Sigmoid colon (tissue), 7 donors: ENCODE measurements around the gene POLR1D. TPM values are rescaled to one million over a fixed set of nuclear protein-coding genes. Genes with fewer than 3 reads are reported as not detected.

Experiments used
- DNase-seq: peaks from one replicate; pipeline ENCODE4 v3.0.0-alpha.2; 2019
- H3K27ac ChIP-seq, 4 donors: fragments of 200-600 bp; sonication (generic); one replicate each; pipeline ENCODE4 v1.5.1; 2016 to 2019; ENCODE audit warnings: mild to moderate bottlenecking in 1 of 4
- H3K27me3 ChIP-seq, 3 donors: fragments of 200-600 bp; sonication (generic); one replicate each; pipeline ENCODE4 v1.5.1; 2019; ENCODE audit warnings: mild to moderate bottlenecking in 1 of 3
- H3K36me3 ChIP-seq, 4 donors: fragments of 200-600 bp; sonication (generic); one replicate each; pipeline ENCODE4 v1.5.1; 2016 to 2019
- H3K4me1 ChIP-seq, 4 donors: fragments of 200-600 bp; sonication (generic); one replicate each; pipeline ENCODE4 v1.5.1; 2017 to 2019
- H3K4me3 ChIP-seq, 4 donors: fragments of 200-600 bp; sonication (generic); one replicate each; pipeline ENCODE4 v1.5.1; 2017 to 2019; ENCODE audit warnings: mild to moderate bottlenecking in 2 of 4, moderate library complexity in 1 of 4
- H3K9me3 ChIP-seq, 4 donors: fragments of 200-600 bp in 3 of 4; sonication (generic) in 3 of 4; one replicate each; pipeline versions ENCODE4 v1.5.1 to v1.6.1; 2013 to 2019
- EP300 ChIP-seq, 4 donors: sonication (generic); formaldehyde crosslinking; IDR thresholded peaks; one replicate each; pipeline ENCODE4 v1.6.1; 2017; ENCODE audit warnings: antibody characterized with exemption in 4 of 4
- POLR2A ChIP-seq, 2 donors: fragments of 450-650 bp; IDR thresholded peaks; one replicate each; pipeline ENCODE4 v1.6.1; 2016; ENCODE audit warnings: antibody characterized with exemption in 2 of 2, mild to moderate bottlenecking in 2 of 2, moderate library complexity in 2 of 2
- POLR2AphosphoS5 ChIP-seq, 4 donors: sonication (generic); formaldehyde crosslinking; IDR thresholded peaks; one replicate each; pipeline ENCODE4 v1.6.1; 2017; ENCODE audit warnings: antibody characterized with exemption in 4 of 4
- WGBS, 2 donors: extraction: QIAGEN DNeasy Blood & Tissue Kit; methylation state at CpG; one replicate each; pipeline ENCODE4 v1.1.7; 2013; 5-methylcytosine and 5-hydroxymethylcytosine counted together
- intact Hi-C: fragments of 100-400 bp; cut with DNase I; formaldehyde crosslinking; loops from one replicate; pipeline ENCODE4 v1.15.1; 2023
- polyA plus RNA-seq, 3 donors: library from polyadenylated mRNA; stranded (reverse); fragments of 200-250 nt; gene quantifications; one replicate each; pipeline ENCODE4 v1.2.3, GENCODE V29; 2013
- total RNA-seq, 4 donors: library from RNA; depleted of rRNA; stranded (reverse); fragments of >200 nt; gene quantifications; one replicate each; pipeline ENCODE4 v1.1.0, GENCODE V29; 2016
- TF ChIP-seq, protein P1 (sequence below), 4 experiments: fragments of 450-650 bp in 3 of 4; fragments of 200-600 bp in 1 of 4; IDR thresholded peaks; one replicate each; pipeline ENCODE4 v1.5.1; 2016 to 2019; ENCODE audit warnings: antibody characterized with exemption in 4 of 4, mild to moderate bottlenecking in 3 of 4, moderate library complexity in 2 of 4
- donor health status: healthy with polysubstance abuse.
- donor health status: Bipolar disorder and iron deficiency.
- donor health status: healthy.

The POLR1D gene
- total and polyA plus RNA-seq, 7 donors, result 126 to 224 (median 134) TPM

- DNase-seq, result no peak
- intact Hi-C loops, result no loop called here
- Histone ChIP-seq H3K4me3 (no peak overlapping the region), H3K4me1 (peaks cover 0 to 14% (median 7%) of the 10 kb centered on the region in 4 donors), H3K27ac (no peak overlapping the region), H3K27me3 (no peaks in the 10 kb centered on the region), H3K9me3 (no peaks in the 10 kb centered on the region), H3K36me3 (peaks cover 0 to 12% (median 0%) of the 10 kb centered on the region in 4 donors)
- no peak for TF ChIP-seq EP300 (IDR thresholded peaks at IDR 0.05)
- no peak for TF ChIP-seq POLR2AphosphoS5 (IDR thresholded peaks at IDR 0.05)
- no peak for TF ChIP-seq POLR2A (IDR thresholded peaks at IDR 0.05)
- TF ChIP-seq, protein P1, sequence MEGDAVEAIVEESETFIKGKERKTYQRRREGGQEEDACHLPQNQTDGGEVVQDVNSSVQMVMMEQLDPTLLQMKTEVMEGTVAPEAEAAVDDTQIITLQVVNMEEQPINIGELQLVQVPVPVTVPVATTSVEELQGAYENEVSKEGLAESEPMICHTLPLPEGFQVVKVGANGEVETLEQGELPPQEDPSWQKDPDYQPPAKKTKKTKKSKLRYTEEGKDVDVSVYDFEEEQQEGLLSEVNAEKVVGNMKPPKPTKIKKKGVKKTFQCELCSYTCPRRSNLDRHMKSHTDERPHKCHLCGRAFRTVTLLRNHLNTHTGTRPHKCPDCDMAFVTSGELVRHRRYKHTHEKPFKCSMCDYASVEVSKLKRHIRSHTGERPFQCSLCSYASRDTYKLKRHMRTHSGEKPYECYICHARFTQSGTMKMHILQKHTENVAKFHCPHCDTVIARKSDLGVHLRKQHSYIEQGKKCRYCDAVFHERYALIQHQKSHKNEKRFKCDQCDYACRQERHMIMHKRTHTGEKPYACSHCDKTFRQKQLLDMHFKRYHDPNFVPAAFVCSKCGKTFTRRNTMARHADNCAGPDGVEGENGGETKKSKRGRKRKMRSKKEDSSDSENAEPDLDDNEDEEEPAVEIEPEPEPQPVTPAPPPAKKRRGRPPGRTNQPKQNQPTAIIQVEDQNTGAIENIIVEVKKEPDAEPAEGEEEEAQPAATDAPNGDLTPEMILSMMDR (IDR thresholded peaks at IDR 0.05), result no peak
- 73 to 75% methylated on average over 1 of the region's 1 CpG for WGBS, 2 donors
Observed at GRCh38 chr13:27670861-27671260, 49.2 kb downstream of the POLR1D start.

DNA sequence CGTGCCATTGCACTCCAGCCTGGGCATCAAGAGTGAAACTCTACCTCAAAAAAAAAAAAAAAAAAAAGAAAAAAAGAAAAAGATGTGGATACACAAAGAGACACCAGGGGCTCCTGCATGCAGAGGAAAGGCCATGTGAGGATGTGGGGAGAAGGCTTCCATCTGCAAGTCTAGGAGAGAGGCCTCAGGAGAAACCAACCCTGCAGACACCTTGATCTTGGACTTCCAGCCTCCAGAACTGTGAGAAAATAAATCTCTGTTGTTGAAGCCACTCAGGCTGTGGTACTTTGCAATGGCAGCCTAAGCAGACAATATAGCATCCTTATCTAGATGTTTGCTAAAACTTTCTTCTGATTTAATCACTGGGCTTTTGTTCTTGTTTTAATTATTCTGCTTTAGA lies 50.3 kb downstream of the POLR1D start:
- Histone ChIP-seq H3K27me3 (no peaks in the 10 kb centered on the region), H3K36me3 (peaks cover 0 to under 1% (median 0%) of the 10 kb centered on the region in 4 donors), H3K9me3 (no peaks in the 10 kb centered on the region), H3K27ac (no peak overlapping the region), H3K4me1 (peaks cover 0 to 14% (median 7%) of the 10 kb centered on the region in 4 donors), H3K4me3 (no peak overlapping the region)
- no peak for DNase-seq
- WGBS, 2 donors, result 97 to 100% methylated on average over 1 of the region's 1 CpG
- TF ChIP-seq POLR2A (IDR thresholded peaks at IDR 0.05) (no peak), POLR2AphosphoS5 (IDR thresholded peaks at IDR 0.05) (no peak), EP300 (IDR thresholded peaks at IDR 0.05) (no peak)
- TF ChIP-seq, protein P1 (IDR thresholded peaks at IDR 0.05), result no peak
- intact Hi-C loops, result no loop called here

Other genes with a start within 250 kb of the POLR1D start
- 100 to 1,000 TPM; 135 to 172 (median 154) TPM for gene GTF3A, start 197.3 kb upstream of the POLR1D start, total RNA-seq
- 100 to 1,000 TPM in 1 of 3 donors, 10 to 100 TPM in 2; 76.3 to 113 (median 87.1) TPM for gene GTF3A, start 197.3 kb upstream of the POLR1D start, polyA plus RNA-seq
- 100 to 1,000 TPM in 1 of 4 donors, 10 to 100 TPM in 3; 64.3 to 102 (median 74.4) TPM for gene MTIF3, start 171.3 kb upstream of the POLR1D start, total RNA-seq
- gene MTIF3, start 171.3 kb upstream of the POLR1D start, polyA plus RNA-seq, result 100 to 1,000 TPM in 1 of 3 donors, 10 to 100 TPM in 2; 72.9 to 125 (median 86.5) TPM
- gene LNX2, start 1.4 kb upstream of the POLR1D start, total RNA-seq, result 10 to 100 TPM in 3 of 4 donors, 1 to 10 TPM in 1; 7.7 to 13.9 (median 10.6) TPM
- 10 to 100 TPM in 2 of 3 donors, 1 to 10 TPM in 1; 9.4 to 22.2 (median 13.2) TPM for gene LNX2, start 1.4 kb upstream of the POLR1D start, polyA plus RNA-seq
- gene GSX1, start 170.6 kb downstream of the POLR1D start, total RNA-seq, result not detected
- gene GSX1, start 170.6 kb downstream of the POLR1D start, polyA plus RNA-seq, result not detected